Uterus (tissue), 4 donors: Measurements from ENCODE around the gene ZNF584. TPM values are rescaled to one million over a fixed set of nuclear protein-coding genes. Genes with fewer than 3 reads are reported as not detected.

ENCODE experiments used
- DNase-seq, 2 donors: peaks; one replicate each; pipeline ENCODE4 v3.0.0-alpha.2; 2019 to 2020
- H3K27ac ChIP-seq, 2 donors: fragments of 200-600 bp; sonication (generic); 1 replicate in 1 of 2; 2 replicates in 1 of 2; pipeline ENCODE4 v1.5.1; 2016 to 2018
- H3K27me3 ChIP-seq, 2 donors: fragments of 200-600 bp; sonication (generic); one replicate each; pipeline ENCODE4 v1.5.1; 2018 to 2019; ENCODE audit warnings: control low read depth in 1 of 2
- H3K36me3 ChIP-seq, 2 donors: fragments of 200-600 bp; sonication (generic); one replicate each; pipeline ENCODE4 v1.5.1; 2019; ENCODE audit warnings: control low read depth in 1 of 2
- H3K4me1 ChIP-seq, 2 donors: fragments of 200-600 bp; sonication (generic); one replicate each; pipeline ENCODE4 v1.5.1; 2018 to 2019; ENCODE audit warnings: control low read depth in 1 of 2
- H3K4me3 ChIP-seq, 2 donors: fragments of 200-600 bp; sonication (generic); 1 replicate in 1 of 2; 2 replicates in 1 of 2; pipeline ENCODE4 v1.5.1; 2018 to 2019; ENCODE audit warnings: mild to moderate bottlenecking in 1 of 2
- H3K9me3 ChIP-seq, 2 donors: fragments of 200-600 bp; sonication (generic); one replicate each; pipeline ENCODE4 v1.5.1; 2019; ENCODE audit warnings: control low read depth in 1 of 2
- CTCF ChIP-seq, 4 experiments: fragments of 200-600 bp in 2 of 4; fragments of 450-650 bp in 2 of 4; sonication (generic) in 2 of 4; IDR thresholded peaks; one replicate each; pipeline ENCODE4 v1.5.1; 2016 to 2019; ENCODE audit warnings: antibody characterized with exemption in 4 of 4, mild to moderate bottlenecking in 2 of 4, moderate library complexity in 1 of 4
- POLR2A ChIP-seq, 2 donors: fragments of 450-650 bp; IDR thresholded peaks; one replicate each; pipeline ENCODE4 v1.6.1; 2016; ENCODE audit warnings: antibody characterized with exemption in 2 of 2, mild to moderate bottlenecking in 1 of 2, moderate library complexity in 1 of 2
- intact Hi-C: fragments of 100-400 bp; cut with DNase I; formaldehyde crosslinking; loops from one replicate; pipeline ENCODE4 v1.15.1; 2023; ENCODE audit warnings: low total_unique reads
- total RNA-seq, 4 donors: library from RNA; depleted of rRNA in 3 of 4; stranded (reverse); fragments of >200 nt in 3 of 4; gene quantifications; one replicate each; pipeline versions ENCODE4 v1.1.0 to v1.2.4, GENCODE V29; 2014 to 2023
- donor health status: DM: yes; HTN: yes; CAD: no.

ZNF584 gene
- total RNA-seq, 4 donors from 2014 or later, result 1.5 to 26.6 (median 16.4) TPM

- Histone ChIP-seq H3K27ac (peak overlapping the region; percentile 91 to 96), H3K9me3 (no peaks in the 10 kb centered on the region), H3K4me1 (peaks cover 0 to 16% of the 10 kb centered on the region in 2 donors), H3K36me3 (no peaks in the 10 kb centered on the region), H3K4me3 (peak overlapping the region; percentile 42 to 89), H3K27me3 (no peaks in the 10 kb centered on the region)
- TF ChIP-seq CTCF (IDR thresholded peaks at IDR 0.05), result no peak
- no peak for TF ChIP-seq POLR2A (IDR thresholded peaks at IDR 0.05)
- DNase-seq, result no peak
- intact Hi-C loops, result no loop called here
Measured at GRCh38 chr19:58381460-58382212, 26.8 kb upstream of the ZNF584 start.

GRCh38 chr19:58382997-58383603, 25.3 kb upstream of the ZNF584 start:
- no peaks in the 10 kb centered on the region for H3K9me3 ChIP-seq
- TF ChIP-seq CTCF (IDR thresholded peaks at IDR 0.05) (no peak), POLR2A (IDR thresholded peaks at IDR 0.05) (no peak)
- no peak overlapping the region for H3K27ac ChIP-seq
- intact Hi-C loops, result no loop called here
- no peaks in the 10 kb centered on the region for H3K27me3 ChIP-seq
- H3K36me3 ChIP-seq, result no peaks in the 10 kb centered on the region
- DNase-seq, result no peak
- peaks cover 3 to 23% of the 10 kb centered on the region in 2 donors for H3K4me1 ChIP-seq
- no peak overlapping the region for H3K4me3 ChIP-seq

GRCh38 chr19:58385313-58385890, 23.0 kb upstream of the ZNF584 start:
- Histone ChIP-seq H3K4me3 (peak overlapping the region in 1 of 2 donors; percentile 88), H3K9me3 (no peaks in the 10 kb centered on the region), H3K4me1 (peaks cover 5 to 21% of the 10 kb centered on the region in 2 donors), H3K27ac (peak overlapping the region; percentile 92 to 97), H3K36me3 (no peaks in the 10 kb centered on the region), H3K27me3 (no peaks in the 10 kb centered on the region)
- TF ChIP-seq POLR2A (IDR thresholded peaks at IDR 0.05), result no peak
- TF ChIP-seq CTCF (IDR thresholded peaks at IDR 0.05), result no peak
- DNase-seq, result no peak
- intact Hi-C loops, result no loop called here

- no peaks in the 10 kb centered on the region for H3K27me3 ChIP-seq
- H3K9me3 ChIP-seq, result no peaks in the 10 kb centered on the region
- peaks cover 5 to 21% of the 10 kb centered on the region in 2 donors for H3K4me1 ChIP-seq
- H3K36me3 ChIP-seq, result no peaks in the 10 kb centered on the region
- DNase-seq, result peak in 1 of 2 donors; percentile 35
- H3K4me3 ChIP-seq, result peak overlapping the region; percentile 61 to 88
- TF ChIP-seq POLR2A (IDR thresholded peaks at IDR 0.05) (no peak), CTCF (IDR thresholded peaks at IDR 0.05) (no peak)
- intact Hi-C loops, result no loop called here
- H3K27ac ChIP-seq, result peak overlapping the region; percentile 92 to 97
Measured at GRCh38 chr19:58385891-58386575, 22.4 kb upstream of the ZNF584 start.
